Measurements from ENCODE around the gene COL5A1.

Gene COL5A1

GRCh38 chr9:134809292-134809691 lies 167.7 kb downstream of the COL5A1 start:
- POLR2A ChIA-PET, result no interaction called here
- CTCF ChIA-PET, result no interaction called here
- no peak for DNase-seq (ENCODE audit: extremely low spot score)
- no peak for TF ChIP-seq CTCF (IDR thresholded peaks at IDR 0.05; ENCODE audit: control extremely low read depth, extremely low read depth, low read depth, missing control alignments)

GRCh38 chr9:134809826-134810225 lies 168.2 kb downstream of the COL5A1 start:
- CTCF ChIA-PET, result no interaction called here
- no peak for DNase-seq (ENCODE audit: extremely low spot score)
- TF ChIP-seq CTCF (IDR thresholded peaks at IDR 0.05; ENCODE audit: control extremely low read depth, extremely low read depth, low read depth, missing control alignments), result no peak
- POLR2A ChIA-PET, result no interaction called here

GRCh38 chr9:134811079-134811672 lies 169.6 kb downstream of the COL5A1 start:
- DNase-seq (ENCODE audit: extremely low spot score), result no peak
- no peak for TF ChIP-seq CTCF (IDR thresholded peaks at IDR 0.05; ENCODE audit: control extremely low read depth, extremely low read depth, low read depth, missing control alignments)
- ChIA-PET CTCF (interaction anchor here (1.2 kb wide), 1 partner anchor 11 kb away, joined by 3 read pairs; no protein-coding TSS in a partner anchor), POLR2A (no interaction called here)

- POLR2A ChIA-PET, result no interaction called here
These were observed 170.2 kb downstream of the COL5A1 start for GRCh38 chr9:134811673-134812342.

GRCh38 chr9:134812343-134812673 lies 170.7 kb downstream of the COL5A1 start:
- CTCF ChIA-PET, result interaction anchor here (1.2 kb wide), 1 partner anchor 30 kb away, joined by 3 read pairs; no protein-coding TSS in a partner anchor
- DNase-seq (ENCODE audit: extremely low spot score), result no peak
- no peak for TF ChIP-seq CTCF (IDR thresholded peaks at IDR 0.05; ENCODE audit: control extremely low read depth, extremely low read depth, low read depth, missing control alignments)
- POLR2A ChIA-PET, result no interaction called here

More at GRCh38 chr9:134811673-134812342, 170.2 kb downstream of the COL5A1 start:
- CTCF ChIA-PET, result interaction anchor here (1.2 kb wide), 2 partner anchors 12 to 30 kb away, joined by 3 read pairs; no protein-coding TSS in a partner anchor
- TF ChIP-seq CTCF (IDR thresholded peaks at IDR 0.05; ENCODE audit: control extremely low read depth, extremely low read depth, low read depth, missing control alignments), result no peak
- DNase-seq (ENCODE audit: extremely low spot score), result no peak

- POLR2A ChIA-PET, result no interaction called here
- TF ChIP-seq CTCF (IDR thresholded peaks at IDR 0.05; ENCODE audit: control extremely low read depth, extremely low read depth, low read depth, missing control alignments), result no peak
- no peak for DNase-seq (ENCODE audit: extremely low spot score)
- CTCF ChIA-PET, result no interaction called here
These were observed 172.2 kb downstream of the COL5A1 start for GRCh38 chr9:134813841-134814240.
